ENCODE data around the gene KCNIP4. TPM values are rescaled to one million over a fixed set of nuclear protein-coding genes. Genes with fewer than 3 reads are reported as not detected.

KCNIP4 gene
- total RNA-seq, 1 donor from 2014 or later: 0.59 TPM

GRCh38 chr4:21849077-21849476 is 99.5 kb downstream of the KCNIP4 start:
- Mint-ChIP-seq H3K27ac (ENCODE audit: unreplicated experiment) (no peak overlapping the region), H3K9me3 (ENCODE audit: unreplicated experiment) (no peaks in the 10 kb centered on the region), H3K36me3 (ENCODE audit: low read depth, unreplicated experiment) (no peaks in the 10 kb centered on the region), H3K27me3 (ENCODE audit: low read depth, unreplicated experiment) (peaks cover 2% of the 10 kb centered on the region), H3K4me1 (ENCODE audit: low read depth, unreplicated experiment) (no peaks in the 10 kb centered on the region), H3K4me3 (ENCODE audit: unreplicated experiment) (no peak overlapping the region)
- Histone ChIP-seq H3K36me3 (ENCODE audit: insufficient read depth, low read length) (no peaks in the 10 kb centered on the region), H3K4me3 (ENCODE audit: insufficient read depth, low read depth, low read length) (no peak overlapping the region), H4K20me1 (ENCODE audit: insufficient read depth, low read length) (no peaks in the 10 kb centered on the region), H3K9ac (ENCODE audit: low read length) (no peak overlapping the region), H3K27me3 (ENCODE audit: insufficient read depth, low read length) (no peaks in the 10 kb centered on the region), H3K4me2 (ENCODE audit: low read length) (no peak overlapping the region), H3K4me1 (ENCODE audit: insufficient read depth, low read length) (no peaks in the 10 kb centered on the region), H3K79me2 (ENCODE audit: insufficient read depth, low read length) (no peaks in the 10 kb centered on the region), H3K9me3 (ENCODE audit: insufficient read depth, low read depth, low read length) (no peaks in the 10 kb centered on the region), H2AFZ (ENCODE audit: low read depth, low read length) (no peak overlapping the region), H3K27ac (ENCODE audit: low read depth, low read length) (no peak overlapping the region)
- FAIRE-seq (no peak), DNase-seq (ENCODE audit: low read depth) (no peak)
- TF ChIP-seq EZH2 (IDR thresholded peaks at IDR 0.05; ENCODE audit: insufficient read depth, low read length) (no peak), CTCF (IDR thresholded peaks at IDR 0.05; ENCODE audit: insufficient read depth, low read depth, low read length) (no peak)

- no peak for FAIRE-seq
- no peak overlapping the region for H3K27ac Mint-ChIP-seq (ENCODE audit: unreplicated experiment)
These were observed 100.6 kb downstream of the KCNIP4 start for GRCh38 chr4:21848021-21848420.

More at GRCh38 chr4:21848021-21848420, 100.6 kb downstream of the KCNIP4 start:
- no peak for DNase-seq (ENCODE audit: low read depth)
- H2AFZ ChIP-seq (ENCODE audit: low read depth, low read length): no peak overlapping the region
- H3K36me3 ChIP-seq (ENCODE audit: insufficient read depth, low read length): no peaks in the 10 kb centered on the region
- Mint-ChIP-seq H3K27me3 (ENCODE audit: low read depth, unreplicated experiment) (peaks cover 2% of the 10 kb centered on the region), H3K4me1 (ENCODE audit: low read depth, unreplicated experiment) (no peaks in the 10 kb centered on the region), H3K4me3 (ENCODE audit: unreplicated experiment) (no peak overlapping the region), H3K9me3 (ENCODE audit: unreplicated experiment) (no peaks in the 10 kb centered on the region), H3K36me3 (ENCODE audit: low read depth, unreplicated experiment) (no peaks in the 10 kb centered on the region)
- TF ChIP-seq CTCF (IDR thresholded peaks at IDR 0.05; ENCODE audit: insufficient read depth, low read depth, low read length): no peak
- no peak for TF ChIP-seq EZH2 (IDR thresholded peaks at IDR 0.05; ENCODE audit: insufficient read depth, low read length)
- no peaks in the 10 kb centered on the region for H3K9me3 ChIP-seq (ENCODE audit: insufficient read depth, low read depth, low read length)
- H3K4me1 ChIP-seq (ENCODE audit: insufficient read depth, low read length): no peaks in the 10 kb centered on the region
- no peaks in the 10 kb centered on the region for H3K79me2 ChIP-seq (ENCODE audit: insufficient read depth, low read length)
- H3K4me2 ChIP-seq (ENCODE audit: low read length): no peak overlapping the region
- no peak overlapping the region for H3K27ac ChIP-seq (ENCODE audit: low read depth, low read length)
- H3K4me3 ChIP-seq (ENCODE audit: insufficient read depth, low read depth, low read length): no peak overlapping the region
- H3K9ac ChIP-seq (ENCODE audit: low read length): no peak overlapping the region
- no peaks in the 10 kb centered on the region for H3K27me3 ChIP-seq (ENCODE audit: insufficient read depth, low read length)
- no peaks in the 10 kb centered on the region for H4K20me1 ChIP-seq (ENCODE audit: insufficient read depth, low read length)
